ENCODE results near the gene CCDC102A.
"Not testable (repeated sequence)": the region's sequence is repeated elsewhere in the genome, so short reads cannot be mapped to it uniquely, and the experiment has no call there.

Gene CCDC102A

GRCh38 chr16:57536306-57537193 is at the start of gene CCDC102A:
Gene CCDC102A, minus strand, starts transcription at chr16:57536571. Its CDS starts 7,394 bp downstream, at chr16:57529177.
- DNase-seq = no peak

DNA sequence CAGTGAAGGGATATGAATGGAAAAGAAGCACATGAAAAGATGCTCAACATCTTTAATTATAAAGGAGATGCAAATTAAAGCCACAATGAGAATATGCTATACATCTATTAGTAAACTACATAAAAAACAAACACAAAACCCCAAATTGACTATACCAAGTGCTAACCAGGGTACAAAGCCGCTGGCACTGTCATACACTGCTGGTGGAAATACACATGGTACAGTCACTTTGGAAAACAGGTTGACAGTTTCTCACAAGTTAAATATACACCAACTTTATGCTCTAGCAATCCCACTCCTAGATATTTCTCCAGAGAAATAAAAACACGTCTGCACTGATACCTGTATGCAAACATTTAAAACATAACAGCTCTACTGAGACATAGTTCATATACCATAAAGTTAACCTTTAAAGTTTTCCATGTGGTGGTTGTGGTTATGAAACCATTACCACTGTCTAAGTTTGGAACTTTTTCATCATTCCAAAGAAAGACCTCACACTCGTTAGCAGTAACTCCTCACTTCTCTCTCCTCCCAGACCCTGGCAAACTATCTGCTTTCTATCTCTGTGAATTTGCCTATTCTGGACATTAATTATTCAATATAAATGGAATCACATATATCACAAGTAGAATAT is 48.8 kb upstream of the CCDC102A start:
- no peak for DNase-seq

DNA sequence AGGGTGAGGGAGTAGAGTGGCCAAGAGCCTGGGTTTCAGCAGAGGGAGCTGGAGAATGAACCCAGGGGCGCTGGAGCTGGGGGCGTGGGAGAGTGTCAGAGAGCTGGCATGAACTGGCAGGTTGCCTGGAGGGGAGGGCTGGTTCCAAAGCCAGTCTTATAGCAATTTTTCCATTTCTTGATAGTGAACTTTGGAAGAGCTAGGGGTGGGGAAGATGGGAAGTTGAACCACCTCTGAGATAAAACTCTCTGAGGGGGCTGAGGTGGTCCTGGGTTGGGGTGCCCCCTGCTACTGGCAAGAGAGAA is 42.9 kb upstream of the CCDC102A start:
- DNase-seq = no peak

GRCh38 chr16:57578521-57579360 is 42.4 kb upstream of the CCDC102A start:
- DNase-seq = no peak

GRCh38 chr16:57577691-57578224 is 41.4 kb upstream of the CCDC102A start:
- DNase-seq = no peak

- DNase-seq = no peak
These were observed 40.8 kb upstream of the CCDC102A start for GRCh38 chr16:57577214-57577613.

- DNase-seq = no peak
These were observed 40.1 kb upstream of the CCDC102A start for GRCh38 chr16:57576429-57576870.

GRCh38 chr16:57575468-57576277 is 39.3 kb upstream of the CCDC102A start:
- no peak for DNase-seq

DNA sequence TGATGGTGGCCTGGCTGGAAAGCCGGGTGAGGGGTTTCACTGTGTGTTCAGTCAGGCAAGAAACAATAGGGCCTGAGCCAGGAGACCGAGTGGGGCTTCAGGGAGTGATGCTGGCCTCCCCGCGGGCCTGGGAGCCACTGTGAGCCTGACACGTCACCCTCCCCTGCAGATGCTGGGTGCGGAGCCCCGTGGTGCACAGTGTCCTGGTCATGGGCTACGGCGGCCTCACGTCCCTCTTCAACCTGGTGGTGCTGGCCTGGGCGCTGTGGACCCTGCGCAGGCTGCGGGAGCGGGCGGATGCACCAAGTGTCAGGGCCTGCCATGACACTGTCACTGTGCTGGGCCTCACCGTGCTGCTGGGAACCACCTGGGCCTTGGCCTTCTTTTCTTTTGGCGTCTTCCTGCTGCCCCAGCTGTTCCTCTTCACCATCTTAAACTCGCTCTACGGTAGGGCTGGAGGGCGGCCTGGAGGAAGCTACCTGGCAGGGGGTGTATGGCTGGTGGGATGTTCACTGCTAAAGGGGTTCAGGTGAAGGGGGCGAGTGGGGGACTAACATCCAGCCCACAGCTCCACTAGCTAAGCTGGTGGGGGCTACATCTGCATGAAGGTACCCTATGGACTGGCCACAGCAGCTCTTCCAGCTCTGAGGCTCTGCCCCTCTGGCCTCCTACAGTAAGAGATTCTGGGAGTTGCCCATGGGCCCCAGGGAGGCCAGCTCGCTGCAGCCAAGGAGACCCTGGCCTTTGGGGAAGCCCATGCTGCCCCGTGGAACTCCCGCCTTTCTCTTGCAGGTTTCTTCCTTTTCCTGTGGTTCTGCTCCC is 38.5 kb upstream of the CCDC102A start:
- DNase-seq = no peak

- no peak for DNase-seq
These were observed 37.7 kb upstream of the CCDC102A start for GRCh38 chr16:57574086-57574485.

DNA sequence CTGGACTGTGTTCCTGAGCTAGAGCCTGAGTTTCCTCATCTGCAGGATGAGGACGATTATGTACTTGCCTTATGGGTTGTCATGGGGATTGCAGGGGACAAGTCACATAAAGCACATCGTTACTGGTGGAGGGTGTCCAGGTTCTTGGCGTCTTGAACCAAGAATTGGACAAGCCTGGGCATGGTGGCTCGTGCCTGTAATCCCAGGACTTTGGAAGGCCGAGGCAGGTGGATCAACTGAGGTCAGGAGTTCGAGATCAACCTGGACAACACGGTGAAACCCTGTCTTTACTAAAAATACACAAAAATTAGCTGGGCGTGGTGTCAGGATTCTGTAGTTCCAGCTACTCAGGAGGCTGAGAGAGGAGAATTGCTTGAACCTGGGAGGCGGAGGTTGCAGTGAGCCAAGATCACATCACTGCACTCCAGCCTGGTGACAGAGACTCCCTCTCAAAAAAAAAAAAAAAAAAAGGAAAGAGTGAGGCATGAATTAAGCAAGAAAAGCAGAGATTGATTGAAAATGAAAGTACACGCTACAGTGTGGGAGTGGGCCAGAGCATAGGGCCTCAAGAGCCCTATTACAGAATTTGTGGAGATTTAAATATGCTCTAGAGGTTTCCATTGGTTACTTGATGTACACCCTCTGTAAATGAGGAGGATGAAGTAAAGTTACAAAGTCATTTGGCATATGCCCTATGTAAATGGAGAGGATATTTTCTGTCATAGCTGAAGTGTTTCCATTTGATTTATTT is 36.8 kb upstream of the CCDC102A start:
- no peak for DNase-seq

DNA sequence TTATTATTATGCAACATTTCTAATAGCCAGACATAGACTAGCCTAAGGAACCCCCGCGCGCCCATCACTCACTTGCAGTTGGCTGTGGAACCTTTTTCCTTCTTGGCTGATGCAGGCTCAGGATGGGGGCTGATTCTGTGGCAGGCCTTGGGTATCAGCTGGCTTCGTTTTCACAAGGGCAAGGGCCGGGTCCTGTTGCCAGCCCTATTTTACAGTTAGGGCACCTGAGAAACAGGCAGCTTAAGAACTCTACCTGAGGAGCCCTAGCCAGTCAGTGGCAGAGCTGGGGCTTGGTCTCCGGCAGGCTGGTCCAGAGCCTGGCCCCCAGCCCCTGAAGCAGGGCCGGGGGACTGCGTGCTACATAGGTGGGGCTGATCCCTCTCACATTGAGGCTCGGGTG is 34.7 kb upstream of the CCDC102A start:
- no peak for DNase-seq

GRCh38 chr16:57570301-57571070 is 34.1 kb upstream of the CCDC102A start:
- no peak for DNase-seq

- DNase-seq = no peak
These were observed 33.1 kb upstream of the CCDC102A start for GRCh38 chr16:57569306-57569946.

GRCh38 chr16:57568772-57569171 is 32.4 kb upstream of the CCDC102A start:
- not testable (repeated sequence) for DNase-seq

DNA sequence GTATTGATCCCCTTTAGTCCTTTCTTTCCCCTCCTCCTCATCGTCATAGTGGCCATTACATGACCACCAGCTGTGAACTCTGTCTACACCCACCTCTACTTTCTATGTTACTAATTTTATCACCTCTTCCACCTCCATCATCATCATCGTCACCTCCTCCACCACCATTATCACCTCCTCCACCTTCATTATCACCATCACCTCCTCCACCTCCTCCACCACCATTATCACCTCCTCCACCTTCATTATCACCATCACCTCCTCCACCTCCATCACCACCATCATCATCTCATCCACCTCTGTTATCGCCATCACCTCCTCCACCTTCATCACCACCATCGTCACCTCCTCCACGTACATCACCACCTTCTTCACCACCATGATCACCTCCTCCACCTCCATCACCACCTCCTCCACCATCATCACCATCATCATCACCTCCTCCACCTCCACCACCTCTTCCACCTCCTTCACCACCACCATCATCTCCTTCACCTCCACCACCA is 31.9 kb upstream of the CCDC102A start:
- DNase-seq = no peak

DNA sequence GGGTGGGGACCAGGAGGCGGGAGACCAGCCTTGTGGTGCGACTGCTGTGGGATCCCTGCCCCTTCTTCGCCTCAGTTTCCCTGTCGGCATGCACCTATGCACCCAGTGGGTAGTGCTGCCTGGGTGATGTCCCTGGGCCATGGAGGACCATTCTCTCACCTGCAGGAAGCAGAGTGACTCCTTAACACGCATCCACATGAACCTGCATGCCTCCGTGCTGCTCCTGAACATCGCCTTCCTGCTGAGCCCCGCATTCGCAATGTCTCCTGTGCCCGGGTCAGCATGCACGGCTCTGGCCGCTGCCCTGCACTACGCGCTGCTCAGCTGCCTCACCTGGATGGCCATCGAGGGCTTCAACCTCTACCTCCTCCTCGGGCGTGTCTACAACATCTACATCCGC is 31.3 kb upstream of the CCDC102A start:
- no peak for DNase-seq

GRCh38 chr16:57566436-57566835 is 30.1 kb upstream of the CCDC102A start:
- DNase-seq = no peak

GRCh38 chr16:57565461-57565860 is 29.1 kb upstream of the CCDC102A start:
- DNase-seq = no peak
